Dermis microvascular lymphatic vessel endothelial cell (primary cell): ENCODE results near the gene EHHADH. TPM values are rescaled to one million over a fixed set of nuclear protein-coding genes. Genes with fewer than 3 reads are reported as not detected.

ENCODE experiments used
- DNase-seq, 2 donors: peaks; one replicate each; pipeline versions ENCODE4 v3.0.0 to v3.0.0-alpha.2; 2010; ENCODE audit warnings: low read depth in 2 of 2
- total RNA-seq: library from RNA; depleted of rRNA; stranded (reverse); fragments of >200 nt; gene quantifications from 2 replicates; pipeline ENCODE4 v1.2.1, GENCODE V29; 2014

EHHADH gene
- total RNA-seq, 1 donor from 2014 or later, result 4.5 TPM

DNA sequence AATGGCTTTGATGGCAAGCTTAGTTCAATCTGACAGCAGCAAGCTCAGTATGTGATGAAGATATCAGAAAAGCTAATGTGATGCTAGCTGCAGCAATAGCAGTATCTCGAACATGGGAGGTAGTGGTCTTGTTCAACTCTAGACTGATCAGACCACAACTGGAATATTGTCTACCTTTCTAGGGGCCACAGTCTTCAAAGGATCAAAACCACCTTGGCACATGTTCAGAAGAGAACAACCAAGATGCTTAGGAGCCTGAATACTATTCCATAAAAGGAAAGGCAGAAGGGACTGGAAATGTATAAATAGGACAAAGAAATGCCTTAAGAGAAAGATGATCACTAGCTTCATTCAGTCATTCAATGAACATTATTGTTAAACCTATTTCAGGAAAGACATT lies 103.3 kb downstream of the EHHADH start:
- no peak for DNase-seq

DNA sequence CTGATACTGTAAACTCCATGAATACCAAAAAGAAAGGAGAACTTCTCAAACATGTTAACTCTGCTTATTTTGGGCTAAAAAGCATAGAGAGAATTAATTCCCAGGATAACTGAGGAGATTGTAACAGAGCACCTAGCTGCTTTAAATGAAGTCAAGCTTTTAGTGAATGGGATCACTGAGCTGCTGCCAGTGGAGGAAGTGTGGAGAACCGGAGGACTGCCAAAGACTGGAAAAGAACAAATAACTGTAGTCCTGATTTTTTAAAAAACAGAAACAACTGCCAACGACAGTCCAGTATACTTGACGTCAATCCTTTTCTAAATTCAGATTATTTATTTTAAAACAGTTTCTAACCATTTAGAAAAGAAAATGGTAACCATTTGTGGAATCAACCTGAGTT lies 104.3 kb downstream of the EHHADH start:
- no peak for DNase-seq

DNA sequence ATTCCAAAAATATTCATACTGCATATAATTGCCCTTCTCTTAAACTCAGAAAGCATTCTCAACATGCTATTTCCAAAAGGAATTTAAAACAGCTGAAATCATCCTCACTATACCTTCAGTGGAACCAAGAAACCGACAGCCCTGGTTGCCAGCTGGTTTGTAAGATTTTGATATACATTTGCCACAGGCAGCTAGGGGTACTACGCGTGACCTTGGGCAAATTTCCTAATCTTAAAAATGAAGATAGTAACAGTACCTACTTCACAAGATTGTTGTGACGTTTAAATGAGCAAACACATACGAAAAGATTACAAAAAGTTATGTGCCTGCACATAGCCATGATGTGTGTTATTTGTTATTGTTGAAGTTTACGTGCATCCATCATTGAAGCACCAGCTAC lies 108.3 kb downstream of the EHHADH start:
- DNase-seq, result no peak

DNA sequence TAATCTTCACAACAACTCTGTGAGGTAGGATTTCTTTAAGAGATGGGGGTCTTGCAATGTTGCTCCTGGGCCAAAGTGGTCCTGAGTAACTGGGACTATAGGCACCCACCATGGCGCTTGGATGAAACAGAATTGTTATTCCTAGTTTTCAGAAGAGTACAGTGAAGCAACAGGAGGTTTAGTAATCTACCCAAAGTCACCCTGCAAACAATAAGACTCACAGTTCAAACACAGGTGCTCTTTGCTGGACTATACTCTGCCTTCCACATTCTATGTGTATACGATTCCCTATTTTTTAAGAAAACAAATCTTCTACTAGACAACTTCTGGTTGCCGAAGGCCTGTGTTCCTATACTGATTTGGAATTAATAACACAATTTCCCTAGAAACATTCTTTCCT lies 109.1 kb downstream of the EHHADH start:
- no peak for DNase-seq

Other genes with a start within 250 kb of the EHHADH start
- 3.5 and 4.2 TPM in 2 replicates for gene C3orf70, start 101.0 kb downstream of the EHHADH start, total RNA-seq
- 8.6 and 8.9 TPM in 2 replicates for gene MAP3K13, start 109.1 kb upstream of the EHHADH start, total RNA-seq
- gene TMEM41A, start 245.0 kb upstream of the EHHADH start, total RNA-seq, result 5.9 and 7.0 TPM in 2 replicates